ENCODE data around the gene TMEM131.

- TF ChIP-seq CTCF (IDR thresholded peaks at IDR 0.05; ENCODE audit: low read depth, low read length) (no peak), MAX (IDR thresholded peaks at IDR 0.05; ENCODE audit: low read depth, low read length) (no peak), POLR2A (IDR thresholded peaks at IDR 0.05; ENCODE audit: extremely low read depth, insufficient read length) (no peak)
Measured at GRCh38 chr2:98013407-98014042, 17.8 kb upstream of the TMEM131 start.

All from NB4 (cell line).